C4-2B (cell line): ENCODE measurements around the gene TMEM225.

ENCODE experiments used
- CTCF ChIP-seq: fragments of 450-650 bp; conservative IDR thresholded peaks from 2 replicates; pipeline ENCODE4 v1.5.1; 2017; ENCODE audit warnings: mild to moderate bottlenecking
- ZFX ChIP-seq: fragments of 450-650 bp; IDR thresholded peaks from 2 replicates; pipeline ENCODE4 v1.6.1; 2017

- no peak for TF ChIP-seq CTCF
- no peak for TF ChIP-seq ZFX
Observed at GRCh38 chr11:123920943-123921342, 35.5 kb upstream of the TMEM225 start.
